NCI-H1048 (cell line): ENCODE results near the gene DNAJB11.
"Not testable (repeated sequence)": the region's sequence is repeated elsewhere in the genome, so short reads cannot be mapped to it uniquely, and the experiment has no call there.

Source experiments
- DNase-seq: peaks from one replicate; lab custom pipeline; 2025; lab: John Stamatoyannopoulos, UW

Gene DNAJB11

GRCh38 chr3:186552408-186553031 is 18.0 kb upstream of the DNAJB11 start:
- no peak for DNase-seq

- DNase-seq: no peak
Observed at GRCh38 chr3:186564586-186564985, 5.9 kb upstream of the DNAJB11 start.

- no peak for DNase-seq
Observed at GRCh38 chr3:186566772-186567071, 3.8 kb upstream of the DNAJB11 start.

- DNase-seq: peak; percentile 64
Observed at GRCh38 chr3:186567072-186567921, 3.2 kb upstream of the DNAJB11 start, which contains the start of gene TBCCD1. Gene TBCCD1, minus strand, starts transcription at chr3:186567339. Its CDS starts 3,010 bp downstream, at chr3:186564329.

- not testable (repeated sequence) for DNase-seq
Observed at GRCh38 chr3:186569361-186569760, 1.2 kb upstream of the DNAJB11 start.

GRCh38 chr3:186569779-186570095 is 783 bp upstream of the DNAJB11 start:
- DNase-seq: no peak

- DNase-seq: no peak
Observed at GRCh38 chr3:186570941-186571643, 572 bp downstream of the DNAJB11 start.

- DNase-seq: no peak
Observed at GRCh38 chr3:186571644-186572013, 1.1 kb downstream of the DNAJB11 start.

GRCh38 chr3:186577521-186577920 is 7.0 kb downstream of the DNAJB11 start:
- no peak for DNase-seq

GRCh38 chr3:186580785-186581184 is 10.3 kb downstream of the DNAJB11 start:
- DNase-seq: no peak

GRCh38 chr3:186582541-186582940 is 12.0 kb downstream of the DNAJB11 start:
- DNase-seq: no peak

GRCh38 chr3:186583831-186584230 is 13.3 kb downstream of the DNAJB11 start:
- DNase-seq: no peak

- DNase-seq: not testable (repeated sequence)
Observed at GRCh38 chr3:186586245-186586644, 15.7 kb downstream of the DNAJB11 start.

- DNase-seq: no peak
Observed at GRCh38 chr3:186587183-186587582, 16.7 kb downstream of the DNAJB11 start.

- DNase-seq: no peak
Observed at GRCh38 chr3:186588632-186589031, 18.1 kb downstream of the DNAJB11 start.

GRCh38 chr3:186589121-186589520 is 18.6 kb downstream of the DNAJB11 start:
- no peak for DNase-seq

- no peak for DNase-seq
Observed at GRCh38 chr3:186589856-186590579, 19.5 kb downstream of the DNAJB11 start.

GRCh38 chr3:186590580-186591295 is 20.2 kb downstream of the DNAJB11 start:
- no peak for DNase-seq

- no peak for DNase-seq
Observed at GRCh38 chr3:186592682-186593081, 22.2 kb downstream of the DNAJB11 start.

- DNase-seq: no peak
Observed at GRCh38 chr3:186593862-186594261, 23.3 kb downstream of the DNAJB11 start.

GRCh38 chr3:186594591-186595113 is 24.1 kb downstream of the DNAJB11 start:
- no peak for DNase-seq
